Ureter (tissue), 1 donor: ENCODE measurements around the gene ITGB1BP1. TPM values are rescaled to one million over a fixed set of nuclear protein-coding genes. Genes with fewer than 3 reads are reported as not detected.
"Not testable (repeated sequence)": the region's sequence is repeated elsewhere in the genome, so short reads cannot be mapped to it uniquely, and the experiment has no call there.

Source experiments
- DNase-seq: peaks from one replicate; pipeline ENCODE4 v3.0.0-alpha.2; 2020; ENCODE audit warnings: low spot score
- total RNA-seq: library from RNA; stranded (reverse); gene quantifications from one replicate; pipeline ENCODE4 v1.2.4, GENCODE V29; 2023
- donor health status: DM: yes; HTN: yes; CAD: no.

ITGB1BP1 gene
- total RNA-seq, 1 donor from 2014 or later = 79.5 TPM

DNA sequence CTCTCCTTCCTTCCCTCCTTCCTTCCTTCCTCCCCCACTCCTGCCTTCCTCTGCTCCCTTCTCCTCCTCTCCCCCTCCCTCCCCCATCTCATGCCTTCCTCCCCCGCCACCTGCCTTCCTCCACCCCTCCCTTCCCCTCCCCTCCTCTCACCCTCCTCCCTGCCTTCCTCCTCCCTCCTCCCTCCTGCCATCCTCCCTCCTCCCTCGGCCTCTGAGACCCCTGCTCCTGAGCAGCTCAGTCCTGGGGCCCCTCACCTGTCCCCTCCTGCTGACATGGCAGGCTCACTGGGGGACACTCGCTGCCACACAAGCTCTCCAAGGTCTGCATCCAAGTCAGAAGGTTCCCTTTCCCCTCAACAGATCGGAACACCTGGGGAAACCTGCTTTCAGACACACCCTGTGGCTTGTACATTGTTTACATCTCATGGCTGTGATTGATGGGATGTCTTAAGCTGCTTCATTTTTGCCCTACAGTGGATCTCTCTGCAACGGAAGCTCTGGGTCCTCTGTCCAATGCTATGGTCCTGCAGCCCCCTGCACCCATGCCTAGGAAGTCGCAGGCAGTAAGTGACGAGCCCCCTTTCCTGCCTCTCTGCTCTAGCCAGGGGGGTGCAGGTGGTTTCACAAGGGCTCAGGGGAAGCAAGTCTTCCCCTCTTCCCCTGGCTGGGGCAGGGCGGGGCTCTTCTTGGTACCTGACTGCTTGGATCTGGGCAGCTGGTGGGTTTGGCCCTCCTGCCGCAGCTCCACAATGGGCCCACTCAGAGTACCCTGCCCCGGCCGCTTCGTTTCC is 22.9 kb downstream of the ITGB1BP1 start:
- peak; percentile 60 for DNase-seq

DNA sequence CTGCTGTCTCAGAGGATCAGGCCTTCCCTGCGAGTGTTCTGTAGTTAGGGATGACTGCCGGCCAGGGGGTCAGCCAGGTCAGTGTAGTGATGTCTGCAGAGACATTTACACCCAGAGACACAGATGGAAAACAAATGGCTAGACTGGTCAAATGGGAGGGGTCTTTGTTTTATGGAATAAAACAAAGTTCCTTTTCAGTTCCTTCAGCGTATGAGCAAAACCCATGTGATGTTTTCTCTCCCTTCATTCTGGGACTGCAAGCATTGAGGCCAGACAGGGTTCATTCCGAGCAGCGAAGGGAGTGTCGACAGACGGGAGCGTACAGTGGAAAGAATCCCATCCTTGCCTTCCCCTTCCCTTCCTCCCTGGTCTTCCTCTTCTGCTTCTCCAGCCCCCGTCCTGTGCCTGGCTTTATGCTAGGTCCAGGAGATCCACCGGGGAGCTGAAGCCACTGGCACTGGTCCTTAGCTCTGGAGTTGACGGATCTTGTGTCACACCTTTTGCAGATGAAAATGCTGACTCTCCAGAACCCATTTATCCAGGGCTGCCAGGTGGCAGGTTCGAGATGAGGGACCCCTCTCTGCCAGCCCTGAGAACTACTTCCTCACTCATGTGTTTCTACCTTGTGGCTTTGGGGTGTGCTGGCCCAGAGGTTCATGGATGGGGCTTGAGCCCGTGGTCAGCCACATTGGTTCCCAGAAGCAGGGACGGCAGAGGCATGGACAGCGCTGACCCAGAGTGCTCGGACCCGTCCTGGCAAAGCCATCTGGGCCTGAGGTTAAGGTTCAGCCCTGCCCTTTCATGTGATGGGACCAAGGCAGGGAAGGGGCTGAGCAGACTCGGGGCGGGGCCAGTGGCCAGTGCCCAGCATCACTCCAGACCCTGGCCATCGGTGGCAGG is 24.2 kb downstream of the ITGB1BP1 start:
- no peak for DNase-seq

DNA sequence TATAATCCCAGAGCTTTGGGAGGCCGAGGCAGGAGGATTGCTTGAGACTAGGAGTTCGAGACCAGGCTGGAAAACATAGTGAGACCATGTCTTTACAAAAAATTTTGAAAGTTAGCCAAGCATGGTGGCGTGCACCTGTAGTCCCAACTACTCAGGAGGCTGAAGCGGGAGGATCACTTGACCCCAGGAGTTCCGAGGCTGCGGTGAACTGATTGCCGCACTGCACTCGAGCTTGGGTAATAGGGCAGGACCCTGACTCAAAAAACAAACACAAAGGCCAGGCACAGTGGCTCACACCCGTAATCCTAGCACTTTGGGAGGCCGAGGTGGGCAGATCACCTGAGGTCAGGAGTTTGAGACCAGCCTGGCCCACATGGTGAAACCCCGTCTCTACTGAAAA is 25.1 kb downstream of the ITGB1BP1 start:
- not testable (repeated sequence) for DNase-seq

DNA sequence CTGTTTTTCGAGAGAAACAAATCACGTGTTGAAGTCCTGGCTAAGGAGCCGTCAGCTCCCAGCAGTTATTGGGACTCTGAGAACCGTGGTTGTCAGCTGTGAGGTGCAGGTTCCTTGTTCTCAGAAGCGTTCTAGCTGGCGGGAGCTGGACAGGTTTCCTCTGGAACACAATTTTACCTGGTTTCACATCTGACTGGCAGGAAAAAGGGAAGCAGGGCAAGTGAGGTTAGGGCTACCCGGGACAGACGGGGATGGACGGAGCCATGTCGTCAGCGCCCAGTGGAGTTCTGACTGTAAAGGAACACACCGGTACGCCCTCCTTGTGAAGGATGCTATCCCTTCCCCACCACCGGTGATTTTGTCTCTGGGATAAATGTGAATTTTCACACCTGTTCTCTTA is 26.1 kb downstream of the ITGB1BP1 start:
- DNase-seq = no peak

DNA sequence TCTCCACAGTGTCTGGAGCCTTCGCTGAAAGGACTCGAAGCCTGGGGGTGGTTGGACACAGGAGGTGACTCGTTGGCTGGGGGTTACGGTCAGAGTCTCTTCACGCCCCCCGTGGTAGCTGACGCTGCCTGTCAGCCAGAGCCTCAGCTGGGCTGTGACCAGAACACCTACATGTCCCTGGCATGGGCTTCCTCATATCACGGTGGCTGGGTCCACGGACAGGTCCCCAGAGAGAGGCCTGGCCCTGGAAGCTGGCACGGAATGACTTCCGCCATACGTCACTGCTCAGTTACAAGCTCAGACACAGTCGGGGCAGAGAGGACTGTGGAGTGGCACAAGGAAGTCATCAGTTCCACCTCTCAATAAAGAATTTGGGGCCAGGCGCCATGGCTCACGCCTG is 28.5 kb downstream of the ITGB1BP1 start:
- no peak for DNase-seq

DNA sequence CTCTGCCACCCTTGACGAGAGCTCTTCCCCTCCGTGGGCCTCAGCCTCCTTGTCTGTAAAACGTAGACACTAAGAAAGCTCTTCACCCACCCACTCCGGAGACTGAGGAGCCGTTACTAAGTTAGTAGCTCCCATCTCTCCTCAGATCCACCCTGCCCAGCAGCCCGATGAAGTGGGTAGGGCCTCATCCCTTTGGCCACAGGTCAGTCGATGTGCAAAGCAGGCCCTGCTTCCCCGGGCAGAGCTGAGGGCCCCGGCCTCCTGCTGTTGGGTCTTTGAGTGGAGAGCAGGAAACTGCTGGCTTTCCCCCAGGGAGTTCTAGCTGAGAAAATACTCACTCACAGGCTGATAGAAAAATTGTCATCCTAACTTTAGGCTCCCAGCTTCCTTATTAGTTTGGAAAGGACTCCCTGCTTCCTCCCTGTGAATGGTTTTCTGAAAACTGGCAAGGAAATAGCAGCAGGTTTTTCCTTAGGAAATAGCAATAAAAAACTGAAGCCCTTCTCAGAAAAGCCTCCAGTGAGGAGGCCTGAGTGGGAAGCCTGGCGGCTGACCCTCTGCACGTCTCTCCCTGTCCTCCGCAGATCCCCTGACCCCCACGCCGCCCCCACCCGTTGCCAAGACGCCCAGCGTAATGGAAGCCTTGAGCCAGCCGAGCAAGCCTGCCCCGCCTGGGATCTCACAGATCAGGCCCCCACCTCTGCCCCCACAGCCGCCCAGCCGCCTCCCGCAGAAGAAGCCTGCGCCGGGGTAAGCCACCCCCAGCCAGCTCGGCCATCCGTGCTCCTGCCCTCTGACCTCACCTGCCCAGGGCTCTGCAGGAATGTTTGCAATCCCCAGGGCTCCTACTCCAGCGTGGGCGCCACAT is 30.2 kb downstream of the ITGB1BP1 start:
- DNase-seq = no peak

DNA sequence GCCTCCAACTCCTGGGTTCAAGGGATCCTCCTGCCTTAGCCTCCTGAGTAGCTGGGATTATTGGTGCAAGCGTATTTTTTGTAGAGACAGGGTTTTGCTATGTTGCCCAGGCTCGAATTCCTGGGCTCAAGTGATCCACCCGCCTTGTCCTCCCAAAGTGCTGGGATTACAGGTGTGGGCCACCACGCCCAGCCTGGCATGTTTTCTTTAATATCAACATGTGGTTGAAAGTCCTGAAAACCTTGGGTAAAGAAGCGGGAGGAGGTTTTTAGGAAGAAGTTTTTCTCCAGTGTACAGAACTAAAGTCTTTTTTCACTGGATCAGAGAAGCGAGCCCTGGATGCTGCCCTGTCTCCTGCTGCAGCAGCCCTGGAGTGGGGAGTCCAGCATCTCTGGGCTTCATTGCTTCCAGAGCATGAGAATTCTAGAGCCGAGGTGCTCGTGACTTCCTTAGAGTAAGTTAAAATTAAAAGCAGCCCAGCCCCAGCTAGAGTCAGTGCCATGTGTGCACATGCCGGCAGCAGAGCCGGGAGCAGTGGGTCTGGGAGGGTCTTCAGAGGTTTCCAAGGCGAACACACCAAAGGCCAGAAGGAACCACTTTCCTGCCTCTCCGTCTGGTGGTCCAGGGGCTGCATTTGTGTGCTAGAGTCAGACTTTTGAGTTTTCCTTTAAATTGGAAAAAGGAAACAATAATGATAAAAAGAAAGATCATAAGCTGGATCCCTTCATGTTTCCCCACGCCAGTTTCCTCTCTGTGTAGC is 31.2 kb downstream of the ITGB1BP1 start:
- no peak for DNase-seq

DNA sequence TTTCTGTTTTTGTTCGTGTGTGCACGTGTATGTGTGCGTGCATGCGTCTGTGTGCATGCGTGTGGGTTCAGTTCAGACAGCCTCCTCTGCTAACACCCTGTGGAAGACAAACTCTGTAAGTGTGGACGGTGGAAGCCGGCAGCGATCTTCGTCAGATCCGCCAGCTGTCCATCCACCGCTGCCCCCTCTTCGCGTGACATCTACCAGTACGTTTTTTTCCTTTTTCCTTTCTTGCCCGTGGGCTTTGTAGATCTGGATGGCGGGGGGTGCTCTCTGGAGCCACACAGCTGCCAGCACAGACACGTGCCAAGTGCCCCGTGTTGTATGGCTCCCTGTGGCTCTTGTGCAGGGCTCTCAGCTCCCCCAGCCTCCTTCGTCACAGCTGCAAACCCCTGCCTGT is 32.3 kb downstream of the ITGB1BP1 start:
- no peak for DNase-seq

DNA sequence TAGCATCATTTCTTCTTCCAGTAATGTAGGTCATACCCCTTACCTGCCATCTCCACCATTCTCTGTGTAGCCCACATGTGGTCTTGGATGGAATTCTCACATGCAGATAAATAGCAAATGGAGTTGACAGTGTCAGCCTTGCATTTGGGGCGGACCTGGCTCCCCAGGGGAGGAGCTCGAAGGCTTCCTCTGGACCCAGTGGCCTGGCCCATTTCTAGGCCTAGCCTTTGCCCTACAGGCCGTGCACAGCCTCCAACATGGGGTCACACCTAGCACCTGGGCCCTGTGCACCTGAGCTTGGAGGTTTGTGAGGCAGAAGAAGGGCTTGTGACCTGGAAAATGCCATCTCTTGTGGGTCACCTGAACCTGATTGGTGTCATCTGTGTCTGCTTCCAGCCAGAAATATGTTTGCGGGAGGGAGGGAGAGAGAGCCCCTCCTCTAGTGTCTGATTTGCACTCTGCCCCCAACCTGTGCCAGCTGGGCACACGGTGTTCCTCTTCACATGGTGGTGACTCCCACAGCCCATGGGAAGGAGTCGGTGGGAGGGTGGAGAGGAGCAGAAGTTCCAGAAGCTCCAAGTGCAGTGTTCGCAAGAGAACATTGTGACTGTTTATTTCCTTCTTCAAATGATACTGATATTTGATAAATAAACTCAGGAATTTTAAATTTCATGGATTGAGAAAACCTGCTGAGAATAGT is 33.0 kb downstream of the ITGB1BP1 start:
- DNase-seq = no peak

DNA sequence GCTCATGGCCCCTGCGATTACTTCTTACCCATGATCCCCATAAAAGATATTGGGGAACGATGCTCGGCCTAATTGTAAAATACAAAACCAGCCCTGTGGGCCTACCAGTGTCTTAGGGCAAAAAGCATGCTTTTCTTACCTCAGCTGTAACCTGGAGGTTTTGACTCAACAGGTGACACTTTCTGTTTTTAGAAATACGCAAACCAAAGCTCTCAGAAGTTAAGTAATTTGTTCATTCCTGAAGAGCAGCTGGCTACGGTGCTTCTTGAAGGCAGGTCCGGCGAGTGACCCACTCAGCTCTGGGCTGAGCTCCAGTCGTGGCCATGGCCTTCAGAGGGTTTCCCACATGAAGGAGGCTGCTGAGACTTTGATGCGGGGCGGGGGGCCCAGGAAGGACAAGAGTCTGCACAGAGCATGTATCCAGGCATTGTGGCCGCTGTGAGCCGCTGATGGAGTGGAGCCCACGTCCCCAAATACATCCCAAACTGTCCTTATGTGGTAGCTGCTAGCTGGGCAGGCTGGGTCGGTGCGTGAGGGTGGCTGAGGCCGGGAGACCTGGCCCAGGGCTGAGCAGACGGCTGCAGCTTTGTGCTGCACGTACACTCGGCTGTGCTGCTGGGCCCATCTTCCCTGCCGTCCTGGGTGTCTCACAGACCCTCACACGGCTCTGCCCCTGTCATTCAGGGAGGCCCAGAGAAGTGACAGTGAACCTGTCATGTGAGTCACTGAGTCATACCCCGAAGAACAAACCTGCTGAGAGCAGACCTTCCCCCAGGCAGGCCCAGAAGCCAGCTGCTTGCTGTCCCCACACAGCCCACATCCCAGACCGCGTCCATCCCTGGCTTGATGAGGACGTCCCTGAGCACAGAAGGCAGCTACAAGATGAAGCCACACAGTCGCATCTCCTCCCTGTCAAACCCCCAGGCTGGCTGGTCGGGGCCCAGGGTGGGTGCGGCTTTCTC is 34.1 kb downstream of the ITGB1BP1 start:
- DNase-seq = no peak

DNA sequence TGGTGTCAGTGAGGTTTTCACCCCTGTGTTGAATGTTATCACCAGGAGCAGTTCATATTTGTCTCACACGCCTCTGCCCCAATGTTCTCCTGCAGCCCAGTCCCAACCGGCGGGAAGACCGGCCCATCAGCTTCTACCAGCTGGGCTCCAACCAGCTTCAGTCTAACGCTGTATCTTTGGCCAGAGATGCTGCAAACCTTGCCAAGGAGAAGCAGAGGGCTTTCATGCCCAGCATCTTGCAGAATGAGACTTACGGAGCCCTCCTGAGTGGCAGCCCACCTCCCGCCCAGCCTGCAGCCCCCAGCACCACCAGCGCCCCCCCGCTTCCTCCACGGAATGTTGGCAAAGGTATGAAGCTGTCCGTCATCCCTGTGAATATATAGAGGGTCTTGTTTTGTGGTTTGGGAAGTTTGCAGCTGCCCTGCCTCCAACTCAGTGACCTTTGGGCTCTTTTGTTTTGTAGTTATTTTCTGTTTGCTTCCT is 35.1 kb downstream of the ITGB1BP1 start:
- DNase-seq = no peak

DNA sequence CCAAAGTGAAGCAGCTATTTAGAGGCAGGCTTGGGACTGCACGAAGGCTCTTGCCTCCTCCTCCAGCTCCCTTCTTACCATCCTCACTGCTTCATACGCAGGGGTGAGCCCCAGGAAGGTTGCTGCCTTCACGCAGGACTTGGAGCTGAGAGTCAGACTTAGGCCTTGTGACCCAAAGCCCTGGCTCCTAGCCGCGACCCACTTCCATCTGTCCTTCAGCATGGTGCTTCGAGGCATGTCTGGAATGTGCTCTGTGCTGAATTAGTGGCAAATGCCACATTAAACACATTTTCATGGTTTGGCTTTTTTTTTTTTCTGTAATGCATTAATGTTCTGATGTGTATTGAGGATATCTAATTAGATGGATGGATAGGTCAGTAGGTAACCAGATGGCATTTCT is 37.5 kb downstream of the ITGB1BP1 start:
- DNase-seq = no peak

DNA sequence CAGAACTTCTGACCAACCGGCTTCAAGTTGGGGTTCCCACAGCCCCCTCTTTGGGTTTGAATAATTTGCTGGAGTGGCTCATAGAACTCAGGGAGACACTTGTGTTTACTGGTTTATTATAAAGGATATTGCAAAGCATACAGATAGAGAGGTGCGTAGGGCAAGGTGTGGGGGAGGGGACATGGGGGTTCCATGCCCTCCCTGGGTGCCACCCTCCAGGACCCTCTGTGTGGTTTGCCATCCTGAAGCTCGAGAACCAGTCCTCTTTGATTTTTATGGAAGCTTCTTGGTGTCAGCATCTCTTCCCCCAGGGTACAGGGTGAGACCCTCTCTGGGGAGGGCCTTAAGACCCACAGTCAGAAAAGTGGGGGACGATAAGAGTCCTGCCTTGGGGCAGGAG is 38.8 kb downstream of the ITGB1BP1 start:
- DNase-seq = no peak

DNA sequence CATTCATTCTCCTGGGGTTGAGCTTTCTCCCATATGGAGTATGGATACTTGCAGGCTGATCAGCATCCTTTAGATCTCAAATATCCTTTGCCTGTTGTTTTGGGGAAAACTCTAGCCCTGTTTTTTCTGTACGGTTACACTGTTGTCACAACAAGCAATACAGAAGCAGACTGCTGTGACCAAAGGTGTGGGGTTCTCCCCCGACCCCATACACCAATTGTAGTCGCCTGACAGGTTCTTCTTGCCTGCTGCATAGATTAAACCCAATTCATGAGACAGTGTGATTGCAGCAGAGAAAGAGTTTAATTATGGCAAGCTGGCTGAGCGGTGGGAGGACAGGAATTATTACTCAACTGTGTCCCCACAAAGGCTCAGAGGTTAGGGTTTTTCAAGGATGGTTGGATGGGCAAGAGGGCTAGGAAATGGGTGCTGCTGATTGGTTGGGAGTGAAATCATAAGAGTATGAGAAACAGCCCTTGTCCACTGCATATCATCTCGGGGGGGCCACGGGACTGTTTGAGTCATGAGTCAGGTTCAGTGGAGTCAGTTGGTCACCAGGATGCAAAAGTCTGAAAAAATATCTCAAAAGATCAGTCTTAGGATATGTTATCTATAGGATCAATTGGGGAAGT is 40.6 kb downstream of the ITGB1BP1 start:
- DNase-seq = no peak

DNA sequence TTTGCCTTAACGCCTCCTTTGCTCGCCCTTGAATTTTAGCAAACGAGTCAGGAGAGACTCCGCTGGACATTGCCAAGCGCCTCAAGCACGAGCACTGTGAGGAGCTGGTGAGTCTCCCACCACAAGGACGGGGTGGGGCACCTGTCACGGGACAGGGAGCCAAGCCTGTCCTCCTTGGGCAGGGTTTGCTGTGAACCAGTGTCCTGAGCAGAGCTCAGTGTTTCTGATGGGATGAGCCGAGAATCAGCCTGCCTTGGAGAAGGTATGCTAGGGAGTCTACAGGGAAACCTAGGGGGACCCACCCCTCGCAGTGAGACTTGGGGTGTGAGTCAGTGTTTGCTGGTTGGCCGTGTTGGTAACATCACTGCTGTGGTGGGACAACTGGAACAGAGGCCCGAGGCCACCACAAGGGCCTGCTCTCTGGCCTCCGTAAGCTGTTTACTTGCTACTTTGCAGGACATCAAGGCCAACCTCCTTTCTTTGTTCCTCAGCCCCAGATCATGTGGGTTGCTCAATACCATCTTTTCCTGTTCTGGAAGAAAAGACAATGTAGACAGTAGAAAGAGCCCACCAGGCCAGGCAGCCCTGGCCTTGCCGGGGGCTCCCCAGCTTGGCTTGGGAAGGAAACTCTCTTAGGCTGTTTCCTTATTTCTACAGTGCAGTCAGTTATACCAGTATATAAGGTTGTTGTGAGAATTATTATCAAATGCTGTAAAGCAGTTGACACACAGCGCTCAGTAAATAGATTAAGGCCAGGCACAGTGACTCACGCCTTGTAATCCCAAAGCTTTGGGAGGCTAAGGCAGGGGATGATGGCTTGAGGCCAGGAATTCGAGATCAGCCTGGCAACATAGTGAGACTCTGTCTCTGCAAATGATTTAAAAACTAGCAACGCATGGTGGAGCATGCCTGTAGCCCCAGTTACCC is 42.4 kb downstream of the ITGB1BP1 start:
- DNase-seq = no peak

DNA sequence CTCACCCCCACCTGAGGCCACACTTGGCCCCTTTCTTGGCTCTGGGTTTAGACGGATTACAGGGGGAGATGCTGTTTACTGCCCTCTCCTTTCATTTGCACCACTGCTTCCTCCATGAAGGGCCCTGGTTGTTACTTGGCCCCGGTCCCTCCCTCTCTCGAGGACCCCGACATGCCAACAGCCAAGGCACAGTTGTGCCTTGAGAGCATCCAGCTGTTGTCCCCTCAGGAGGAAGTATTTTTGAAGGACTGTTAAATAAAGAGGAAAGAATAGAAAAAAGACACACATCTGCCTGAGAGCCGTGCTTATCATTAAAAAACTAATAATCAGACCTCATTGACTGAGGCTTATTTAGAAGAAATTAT is 44.0 kb downstream of the ITGB1BP1 start:
- DNase-seq = no peak
